ENCODE results near the gene RPF1. TPM values are rescaled to one million over a fixed set of nuclear protein-coding genes. Genes with fewer than 3 reads are reported as not detected.

The RPF1 gene
- total RNA-seq, 1 donor from 2014 or later, result 21.8 TPM

DNA sequence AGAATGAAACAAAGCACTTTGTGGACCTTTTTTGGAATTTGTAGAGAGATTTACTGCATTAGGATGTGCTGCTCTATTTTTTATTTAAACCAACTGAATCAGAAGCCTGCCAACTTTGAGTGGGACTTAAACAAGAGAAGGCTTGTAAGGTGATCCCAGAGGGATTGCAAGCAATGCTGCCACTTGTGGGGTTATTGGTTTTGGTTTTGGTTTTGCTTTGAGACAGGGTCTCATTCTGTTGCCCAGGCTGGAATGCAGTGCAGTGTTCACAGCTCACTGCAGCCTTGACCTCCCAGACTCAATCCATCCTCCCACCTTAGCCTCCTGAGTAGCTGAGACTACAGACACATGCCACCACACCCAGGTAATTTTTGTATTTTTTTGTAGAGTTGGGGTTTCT, 59.5 kb downstream of the RPF1 start:
- intact Hi-C loops (cut with DNase I), result no loop called here
- no peak for DNase-seq (ENCODE audit: low spot score)
- ATAC-seq, result no peak

DNA sequence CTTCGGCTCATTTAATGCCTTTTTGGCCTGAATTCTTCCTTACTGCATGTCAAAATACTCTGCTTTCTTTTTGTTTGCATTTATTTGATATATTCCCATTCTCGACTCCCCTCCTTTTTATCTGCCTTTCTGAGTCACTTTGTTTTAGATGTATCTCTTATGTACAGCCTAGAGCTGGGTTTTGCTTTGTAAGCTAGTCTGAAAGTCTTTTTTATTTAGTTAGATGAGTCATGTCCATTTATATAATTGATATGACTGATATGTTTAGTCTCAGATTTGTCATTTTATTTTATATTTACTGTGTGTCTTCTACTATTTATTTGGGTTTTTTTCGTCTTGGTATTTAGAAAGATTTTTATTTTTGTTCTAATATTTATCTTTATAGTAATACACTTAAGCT, 60.9 kb downstream of the RPF1 start:
- DNase-seq (ENCODE audit: low spot score) (no peak), ATAC-seq (no peak)
- intact Hi-C loops (cut with DNase I), result no loop called here

DNA sequence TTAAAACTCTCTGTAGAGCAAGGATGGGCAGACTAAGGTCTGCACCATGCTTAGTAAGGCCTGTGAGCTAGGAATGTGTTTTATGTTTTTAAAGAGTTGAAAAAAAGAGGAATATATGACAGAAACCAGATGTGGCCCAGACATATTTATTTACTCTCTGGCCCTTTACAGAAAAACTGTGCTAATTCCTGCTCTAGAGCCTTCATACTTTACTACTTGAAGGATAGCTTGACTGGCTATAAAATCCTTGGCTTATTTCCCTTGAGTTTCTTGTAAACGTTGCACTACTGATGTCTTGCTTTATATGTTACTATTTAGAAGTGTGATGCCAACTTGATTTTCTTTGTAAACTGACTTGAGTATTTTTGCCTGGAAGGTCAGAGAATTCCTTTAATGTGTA, 61.7 kb downstream of the RPF1 start:
- intact Hi-C loops (cut with DNase I), result no loop called here
- no peak for DNase-seq (ENCODE audit: low spot score)
- no peak for ATAC-seq

DNA sequence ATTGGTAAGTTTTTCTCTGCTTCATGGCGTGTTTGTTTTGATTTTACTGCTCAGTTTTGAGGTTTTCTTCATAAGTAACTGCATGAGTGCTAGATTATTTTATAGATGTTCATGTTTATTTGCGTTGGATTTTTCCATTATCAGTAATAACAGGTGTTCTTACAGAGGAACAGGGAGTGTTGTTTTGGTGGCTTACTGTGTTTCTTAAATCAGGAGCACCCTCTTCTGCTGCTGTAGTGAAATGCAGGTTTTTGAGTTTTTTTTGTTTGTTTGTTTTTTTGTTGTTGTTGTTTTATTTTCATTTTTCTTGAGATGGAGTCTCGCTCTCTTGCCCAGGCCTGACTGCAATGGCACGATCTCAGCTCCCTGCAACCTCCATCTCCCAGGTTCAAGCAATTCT, 62.6 kb downstream of the RPF1 start:
- intact Hi-C loops (cut with DNase I), result no loop called here
- DNase-seq (ENCODE audit: low spot score), result no peak
- ATAC-seq, result no peak

Other genes starting within 250 kb of the RPF1 start
- gene SAMD13, start 177.6 kb upstream of the RPF1 start, total RNA-seq, result 0.76 TPM
- gene DNASE2B, start 80.8 kb upstream of the RPF1 start, total RNA-seq, result not detected
- 3.4 TPM for gene SPATA1, start 27.1 kb downstream of the RPF1 start, total RNA-seq
- 50.5 TPM for gene GNG5, start 27.3 kb downstream of the RPF1 start, total RNA-seq
- gene CTBS, start 95.2 kb downstream of the RPF1 start, total RNA-seq, result 18.1 TPM
- 10.9 TPM for gene SSX2IP, start 211.2 kb downstream of the RPF1 start, total RNA-seq